LNCaP clone FGC (cell line): ENCODE results near the gene OSBPL6.
"Not testable (repeated sequence)": the region's sequence is repeated elsewhere in the genome, so short reads cannot be mapped to it uniquely, and the experiment has no call there.

Experiments
- DNase-seq: peaks from one replicate; pipeline ENCODE4 v3.0.0-alpha.2; 2011; ENCODE audit warnings: low read depth
- H3K4me3 ChIP-seq: 2 replicates; pipeline ENCODE4 v1.5.1; 2011; ENCODE audit warnings: mild to moderate bottlenecking, low read depth, low read length, control low read depth
- TF ChIP-seq, protein P1 (sequence below): IDR thresholded peaks from 2 replicates; pipeline ENCODE4 v1.5.1; 2012; ENCODE audit warnings: mild to moderate bottlenecking; ENCODE audit not compliant: control insufficient read depth, insufficient read depth; ENCODE audit errors: extremely low read depth

OSBPL6 gene

DNA sequence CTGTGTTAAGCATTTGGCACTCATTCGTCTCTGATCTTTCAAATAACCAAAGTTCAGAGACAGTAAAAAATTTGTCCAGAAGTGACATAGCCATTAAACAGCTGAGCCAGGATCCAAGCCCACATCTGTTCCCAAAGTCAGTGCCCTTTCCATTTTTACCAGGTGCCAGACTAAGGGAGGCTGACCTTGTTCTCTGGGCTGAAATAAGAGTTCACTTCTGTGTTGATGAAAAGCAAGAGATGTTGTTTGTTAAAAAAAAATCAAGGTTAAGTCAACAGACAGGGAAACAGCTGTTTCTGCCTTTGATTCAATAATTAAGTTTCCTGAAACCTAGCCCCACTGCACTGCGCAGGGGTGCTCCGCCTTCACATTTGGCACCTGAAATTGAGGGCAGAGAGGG lies 139.5 kb downstream of the OSBPL6 start:
- TF ChIP-seq, protein P1, sequence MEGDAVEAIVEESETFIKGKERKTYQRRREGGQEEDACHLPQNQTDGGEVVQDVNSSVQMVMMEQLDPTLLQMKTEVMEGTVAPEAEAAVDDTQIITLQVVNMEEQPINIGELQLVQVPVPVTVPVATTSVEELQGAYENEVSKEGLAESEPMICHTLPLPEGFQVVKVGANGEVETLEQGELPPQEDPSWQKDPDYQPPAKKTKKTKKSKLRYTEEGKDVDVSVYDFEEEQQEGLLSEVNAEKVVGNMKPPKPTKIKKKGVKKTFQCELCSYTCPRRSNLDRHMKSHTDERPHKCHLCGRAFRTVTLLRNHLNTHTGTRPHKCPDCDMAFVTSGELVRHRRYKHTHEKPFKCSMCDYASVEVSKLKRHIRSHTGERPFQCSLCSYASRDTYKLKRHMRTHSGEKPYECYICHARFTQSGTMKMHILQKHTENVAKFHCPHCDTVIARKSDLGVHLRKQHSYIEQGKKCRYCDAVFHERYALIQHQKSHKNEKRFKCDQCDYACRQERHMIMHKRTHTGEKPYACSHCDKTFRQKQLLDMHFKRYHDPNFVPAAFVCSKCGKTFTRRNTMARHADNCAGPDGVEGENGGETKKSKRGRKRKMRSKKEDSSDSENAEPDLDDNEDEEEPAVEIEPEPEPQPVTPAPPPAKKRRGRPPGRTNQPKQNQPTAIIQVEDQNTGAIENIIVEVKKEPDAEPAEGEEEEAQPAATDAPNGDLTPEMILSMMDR, result no peak
- H3K4me3 ChIP-seq, result no peak overlapping the region
- no peak for DNase-seq

DNA sequence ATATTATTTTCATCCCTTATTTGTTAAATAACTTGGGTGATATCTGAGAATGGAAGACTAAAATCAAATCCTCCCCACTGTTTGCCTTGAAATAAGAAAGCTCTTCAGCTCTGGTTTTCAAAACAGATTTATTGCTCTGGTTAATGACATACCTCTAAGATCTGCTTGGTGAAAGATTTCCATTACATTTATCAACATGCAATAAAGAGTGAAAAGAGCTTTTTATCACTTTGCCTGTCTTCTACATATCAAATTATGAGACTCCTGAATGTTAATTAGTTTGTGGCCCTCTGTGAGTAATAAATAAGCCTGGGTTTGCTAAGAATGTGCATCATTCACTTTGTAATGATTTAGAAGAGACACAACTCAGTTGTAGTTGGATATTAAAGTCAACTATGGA lies 140.9 kb downstream of the OSBPL6 start:
- no peak overlapping the region for H3K4me3 ChIP-seq
- no peak for DNase-seq
- TF ChIP-seq, protein P1, result no peak

DNA sequence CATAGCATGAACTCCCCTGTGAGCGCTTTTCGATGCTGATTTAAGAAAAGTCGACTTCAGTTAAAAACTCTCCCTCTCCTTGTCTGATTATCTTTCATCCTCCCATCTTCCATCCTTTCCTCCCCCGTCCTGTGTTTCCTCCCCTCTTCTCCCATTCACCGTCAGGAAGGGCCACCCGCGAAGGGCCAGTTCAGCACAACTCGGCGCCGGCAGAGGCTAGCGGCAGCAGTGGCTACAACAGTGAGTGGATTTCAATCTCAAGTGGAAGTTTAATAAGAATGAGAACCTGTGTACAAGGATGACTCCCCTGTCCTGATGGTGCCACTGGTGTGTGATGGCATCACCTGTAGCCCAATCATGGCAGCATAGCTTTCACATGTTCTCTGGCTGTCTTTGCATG lies 149.8 kb downstream of the OSBPL6 start:
- H3K4me3 ChIP-seq, result no peak overlapping the region
- TF ChIP-seq, protein P1, result no peak
- DNase-seq, result no peak

DNA sequence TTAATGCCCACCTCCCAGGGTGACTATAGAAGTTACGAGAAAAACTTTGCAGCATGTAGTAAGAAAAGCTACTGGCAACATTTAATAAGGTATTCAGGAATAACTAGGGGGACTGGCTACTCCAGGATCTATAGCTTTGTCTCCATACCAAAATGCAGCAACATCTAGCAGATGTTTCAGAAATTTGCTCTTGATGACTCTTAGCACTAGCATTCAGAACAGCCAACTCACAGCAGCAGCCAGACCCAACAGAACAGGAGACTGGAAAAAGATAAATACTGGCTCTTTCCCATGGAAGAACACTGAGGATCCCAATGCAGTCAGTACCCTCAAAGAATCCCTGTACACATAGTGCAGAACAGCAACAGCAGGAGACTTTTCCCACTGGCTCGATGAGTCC lies 151.6 kb downstream of the OSBPL6 start:
- DNase-seq, result no peak
- TF ChIP-seq, protein P1, result no peak
- no peak overlapping the region for H3K4me3 ChIP-seq

DNA sequence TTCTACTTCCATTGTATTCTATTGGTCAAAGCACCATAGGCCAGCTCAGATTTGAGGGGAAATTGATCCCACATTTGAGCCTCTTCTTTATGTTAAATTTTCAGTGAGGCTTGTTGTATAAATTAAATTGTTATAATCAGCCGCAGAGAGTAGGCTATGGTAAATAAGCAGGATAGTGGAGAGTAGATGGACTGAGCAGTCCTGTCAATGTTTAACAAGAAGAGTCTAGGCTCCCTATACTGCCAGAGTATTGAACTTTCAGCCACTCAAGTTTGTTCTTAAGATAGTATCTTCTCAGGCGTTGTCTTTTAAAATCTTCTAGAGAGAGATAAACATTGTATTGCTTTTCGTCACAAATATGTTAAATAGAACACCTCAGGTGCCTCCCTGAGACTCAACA lies 155.7 kb downstream of the OSBPL6 start:
- DNase-seq, result no peak
- TF ChIP-seq, protein P1, result no peak
- no peak overlapping the region for H3K4me3 ChIP-seq

DNA sequence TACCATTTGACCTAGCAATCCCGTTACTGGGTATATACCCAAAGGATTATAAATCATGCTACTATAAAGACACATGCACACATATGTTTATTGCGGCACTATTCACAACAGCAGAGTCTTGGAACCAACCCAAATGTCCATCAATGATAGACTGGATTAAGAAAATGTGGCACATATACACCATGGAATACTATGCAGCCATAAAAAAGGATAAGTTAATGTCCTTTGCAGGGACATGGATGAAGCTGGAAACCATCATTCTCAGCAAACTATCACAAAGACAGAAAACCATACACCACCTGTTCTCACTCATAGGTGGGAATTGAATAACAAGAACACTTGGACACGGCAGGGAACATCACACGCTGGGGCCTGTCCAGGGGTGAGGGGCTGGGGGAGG lies 163.4 kb downstream of the OSBPL6 start:
- not testable (repeated sequence) for H3K4me3 ChIP-seq, DNase-seq

DNA sequence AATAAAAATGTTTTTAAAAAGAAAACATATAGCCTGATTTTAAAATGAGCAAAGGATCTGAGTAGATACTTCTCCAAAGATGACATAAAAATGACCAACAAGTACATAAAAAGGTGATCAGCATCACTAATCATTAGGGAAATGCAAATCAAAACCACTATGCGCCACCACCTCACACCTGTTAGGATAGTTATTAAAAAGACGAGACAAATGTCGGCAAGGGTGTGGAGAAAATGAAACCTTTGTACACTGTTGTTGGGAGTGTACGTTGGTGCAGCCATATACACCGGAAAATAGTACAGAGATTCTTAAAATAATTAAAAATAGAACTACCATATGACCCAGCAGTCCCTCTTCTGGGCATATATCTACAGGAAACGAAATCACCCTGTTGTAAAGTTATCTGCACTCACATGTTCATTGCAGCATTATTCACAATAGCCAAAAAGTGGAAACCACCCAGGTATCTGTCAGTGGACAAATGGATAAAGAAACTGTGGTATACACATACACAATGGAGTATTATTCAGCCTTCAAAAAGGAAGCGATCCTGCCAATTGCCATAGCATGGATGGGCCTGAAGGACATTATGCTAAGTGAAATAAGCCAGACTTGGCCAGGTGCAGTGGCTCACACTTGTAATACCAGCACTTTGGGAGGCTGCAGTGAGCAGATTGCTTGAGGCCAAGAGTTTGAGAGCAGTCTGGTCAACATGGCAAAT lies 165.0 kb downstream of the OSBPL6 start:
- H3K4me3 ChIP-seq, result no peak overlapping the region
- TF ChIP-seq, protein P1, result no peak
- no peak for DNase-seq

DNA sequence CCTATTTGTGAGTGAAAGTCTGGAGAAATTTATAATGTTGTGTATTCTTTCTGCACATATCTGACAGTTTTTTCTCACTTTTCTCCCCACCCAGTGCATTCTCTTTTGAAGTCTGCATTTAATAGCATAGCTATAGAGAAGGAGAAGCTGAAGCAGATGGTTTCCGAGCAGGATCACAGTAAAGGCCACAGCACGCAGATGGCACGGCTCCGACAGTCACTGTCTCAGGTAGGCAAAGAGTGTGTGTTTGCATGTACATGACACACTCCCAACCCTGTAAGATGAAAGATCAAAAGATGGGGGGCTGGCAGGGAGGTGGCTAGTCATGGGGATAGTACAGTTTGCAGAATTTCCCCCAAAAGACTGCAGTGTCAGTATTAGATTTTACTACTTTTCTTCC lies 167.3 kb downstream of the OSBPL6 start:
- H3K4me3 ChIP-seq, result no peak overlapping the region
- TF ChIP-seq, protein P1, result no peak
- no peak for DNase-seq
